BE2C (cell line): Measurements from ENCODE around the gene PAFAH2.

Experiments used
- DNase-seq: peaks from one replicate; pipeline ENCODE4 v3.0.0-alpha.2; 2020
- H3K27me3 ChIP-seq: fragments of 250-450 bp; sonication (Bioruptor Pico); 2 replicates; pipeline ENCODE4 v1.5.1; 2020; ENCODE audit warnings: mild to moderate bottlenecking
- H3K36me3 ChIP-seq: fragments of 250-450 bp; sonication (Bioruptor Pico); 2 replicates; pipeline ENCODE4 v1.5.1; 2020; ENCODE audit warnings: mild to moderate bottlenecking
- H3K4me1 ChIP-seq: fragments of 250-450 bp; sonication (Bioruptor Pico); 2 replicates; pipeline ENCODE4 v1.5.1; 2020
- H3K4me3 ChIP-seq: 2 replicates; pipeline ENCODE4 v1.5.1; 2011; ENCODE audit warnings: low read depth, low read length
- H3K9me3 ChIP-seq: fragments of 250-450 bp; sonication (Bioruptor Pico); 2 replicates; pipeline ENCODE4 v1.5.1; 2020
- TF ChIP-seq, protein P1 (sequence below): IDR thresholded peaks from 2 replicates; pipeline ENCODE4 v1.5.1; 2012; ENCODE audit warnings: mild to moderate bottlenecking, low read depth, low read length

Gene PAFAH2

DNA sequence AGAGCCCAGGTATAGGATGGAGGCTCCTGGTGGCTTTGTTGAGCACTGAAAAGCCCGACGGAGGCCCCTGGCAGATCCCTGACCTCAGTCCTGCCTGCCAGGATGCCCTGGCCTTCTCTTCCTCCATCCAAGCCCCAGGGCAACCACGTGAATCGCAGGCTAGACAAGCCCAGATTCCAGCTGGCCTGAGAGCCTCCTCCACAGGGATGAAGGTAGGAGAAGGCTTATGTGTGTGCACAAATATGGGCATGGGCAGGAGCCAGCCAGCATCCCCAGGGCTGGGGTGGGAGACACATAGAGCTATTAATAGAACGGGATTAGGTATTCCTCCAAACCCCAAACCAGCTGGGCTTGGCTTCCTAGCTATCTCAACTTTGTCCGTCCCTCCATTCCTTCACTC, 19.7 kb upstream of the PAFAH2 start:
- TF ChIP-seq, protein P1, sequence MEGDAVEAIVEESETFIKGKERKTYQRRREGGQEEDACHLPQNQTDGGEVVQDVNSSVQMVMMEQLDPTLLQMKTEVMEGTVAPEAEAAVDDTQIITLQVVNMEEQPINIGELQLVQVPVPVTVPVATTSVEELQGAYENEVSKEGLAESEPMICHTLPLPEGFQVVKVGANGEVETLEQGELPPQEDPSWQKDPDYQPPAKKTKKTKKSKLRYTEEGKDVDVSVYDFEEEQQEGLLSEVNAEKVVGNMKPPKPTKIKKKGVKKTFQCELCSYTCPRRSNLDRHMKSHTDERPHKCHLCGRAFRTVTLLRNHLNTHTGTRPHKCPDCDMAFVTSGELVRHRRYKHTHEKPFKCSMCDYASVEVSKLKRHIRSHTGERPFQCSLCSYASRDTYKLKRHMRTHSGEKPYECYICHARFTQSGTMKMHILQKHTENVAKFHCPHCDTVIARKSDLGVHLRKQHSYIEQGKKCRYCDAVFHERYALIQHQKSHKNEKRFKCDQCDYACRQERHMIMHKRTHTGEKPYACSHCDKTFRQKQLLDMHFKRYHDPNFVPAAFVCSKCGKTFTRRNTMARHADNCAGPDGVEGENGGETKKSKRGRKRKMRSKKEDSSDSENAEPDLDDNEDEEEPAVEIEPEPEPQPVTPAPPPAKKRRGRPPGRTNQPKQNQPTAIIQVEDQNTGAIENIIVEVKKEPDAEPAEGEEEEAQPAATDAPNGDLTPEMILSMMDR, result no peak
- no peak for DNase-seq
- no peaks in the 10 kb centered on the region for H3K4me1 ChIP-seq
- H3K36me3 ChIP-seq, result no peaks in the 10 kb centered on the region
- H3K9me3 ChIP-seq, result no peaks in the 10 kb centered on the region
- no peaks in the 10 kb centered on the region for H3K27me3 ChIP-seq
- H3K4me3 ChIP-seq, result no peak overlapping the region

DNA sequence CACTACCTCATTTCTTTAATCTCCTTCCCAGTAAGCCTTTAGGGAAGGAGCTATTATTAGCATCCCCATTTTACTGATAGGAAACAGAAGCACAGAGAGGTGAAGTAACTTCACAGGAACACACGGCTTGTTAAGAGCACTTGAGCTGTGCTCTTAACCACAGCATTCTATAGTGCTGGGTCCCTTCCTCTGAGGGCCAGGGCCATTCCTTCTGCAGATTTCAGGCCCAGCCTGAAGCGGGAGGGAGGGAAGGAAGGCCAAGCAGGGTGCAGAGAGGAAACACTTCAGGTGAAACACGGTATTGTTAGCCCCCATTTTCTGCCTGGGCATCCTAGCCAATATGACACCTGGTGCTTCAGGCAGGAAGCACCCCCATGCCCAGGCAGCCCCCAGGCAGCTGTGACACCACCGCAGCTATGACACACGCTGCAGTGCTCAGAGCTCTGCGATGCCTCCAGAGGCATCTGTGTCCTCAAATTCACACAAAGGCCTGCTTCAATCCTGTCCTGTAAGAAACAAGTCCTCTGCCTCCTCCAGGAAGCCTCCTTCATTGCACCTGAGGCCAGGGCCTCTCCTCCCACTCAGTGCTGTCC, 19.2 kb upstream of the PAFAH2 start:
- DNase-seq, result no peak
- TF ChIP-seq, protein P1, result no peak
- no peaks in the 10 kb centered on the region for H3K9me3 ChIP-seq
- H3K4me3 ChIP-seq, result no peak overlapping the region
- H3K27me3 ChIP-seq, result no peaks in the 10 kb centered on the region
- H3K4me1 ChIP-seq, result no peaks in the 10 kb centered on the region
- no peaks in the 10 kb centered on the region for H3K36me3 ChIP-seq

DNA sequence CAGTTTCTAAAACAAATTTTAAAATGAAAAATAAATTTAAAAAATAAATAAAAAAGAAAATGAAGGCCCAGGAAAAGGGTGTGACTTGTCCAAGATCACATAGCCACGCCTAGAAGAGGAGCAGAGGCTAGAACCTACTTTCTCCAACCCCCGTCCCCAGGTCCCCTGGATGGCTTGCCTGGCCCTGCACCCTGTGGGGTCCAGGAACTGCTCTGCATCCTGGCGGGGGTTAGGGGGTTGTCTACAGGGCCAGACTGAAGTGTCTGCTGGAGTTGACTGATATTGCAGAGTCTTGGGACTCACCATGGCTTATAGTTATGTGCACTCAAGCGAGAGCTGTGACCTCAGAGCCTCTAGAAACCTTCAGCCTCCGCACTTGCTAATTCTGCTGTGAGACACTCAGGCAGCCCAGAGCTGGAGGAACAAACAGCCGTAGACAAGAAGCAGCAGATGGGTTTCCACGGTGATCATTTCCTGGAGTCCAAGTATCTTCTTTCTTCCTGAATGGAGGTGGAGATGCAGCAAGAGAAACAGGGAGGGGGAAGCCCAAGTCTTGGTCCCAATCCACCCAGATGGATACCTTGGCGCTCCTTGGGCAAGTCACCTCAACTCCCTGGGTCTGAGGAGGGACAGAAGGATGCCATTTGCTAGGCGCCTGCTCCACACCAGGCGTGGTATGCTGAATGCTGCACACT, 18.5 kb upstream of the PAFAH2 start:
- no peaks in the 10 kb centered on the region for H3K4me1 ChIP-seq
- no peak overlapping the region for H3K4me3 ChIP-seq
- H3K36me3 ChIP-seq, result no peaks in the 10 kb centered on the region
- H3K27me3 ChIP-seq, result no peaks in the 10 kb centered on the region
- H3K9me3 ChIP-seq, result no peaks in the 10 kb centered on the region
- no peak for DNase-seq
- TF ChIP-seq, protein P1, result no peak

DNA sequence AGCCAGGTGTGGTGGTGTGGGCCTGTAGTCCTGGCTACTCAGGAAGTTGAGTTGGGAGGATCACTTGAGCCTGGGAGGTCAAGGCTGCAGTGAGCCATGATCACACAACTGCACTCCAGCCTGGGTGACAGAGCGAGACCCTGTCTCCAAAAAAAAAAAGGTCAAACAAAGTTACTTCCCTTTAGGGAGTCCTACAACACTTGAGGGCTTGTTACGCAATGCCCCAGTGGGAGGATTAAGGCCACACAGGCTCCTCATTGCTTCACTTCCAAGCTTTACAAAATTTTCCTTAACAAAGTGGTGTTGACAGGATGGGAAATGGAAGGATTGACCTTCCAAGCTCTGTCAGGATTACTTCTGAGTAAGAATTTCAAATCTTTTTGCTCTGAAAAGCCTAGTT, 17.5 kb upstream of the PAFAH2 start:
- H3K9me3 ChIP-seq, result no peaks in the 10 kb centered on the region
- H3K4me1 ChIP-seq, result no peaks in the 10 kb centered on the region
- no peak for DNase-seq
- H3K27me3 ChIP-seq, result no peaks in the 10 kb centered on the region
- no peak overlapping the region for H3K4me3 ChIP-seq
- H3K36me3 ChIP-seq, result no peaks in the 10 kb centered on the region
- TF ChIP-seq, protein P1, result no peak

DNA sequence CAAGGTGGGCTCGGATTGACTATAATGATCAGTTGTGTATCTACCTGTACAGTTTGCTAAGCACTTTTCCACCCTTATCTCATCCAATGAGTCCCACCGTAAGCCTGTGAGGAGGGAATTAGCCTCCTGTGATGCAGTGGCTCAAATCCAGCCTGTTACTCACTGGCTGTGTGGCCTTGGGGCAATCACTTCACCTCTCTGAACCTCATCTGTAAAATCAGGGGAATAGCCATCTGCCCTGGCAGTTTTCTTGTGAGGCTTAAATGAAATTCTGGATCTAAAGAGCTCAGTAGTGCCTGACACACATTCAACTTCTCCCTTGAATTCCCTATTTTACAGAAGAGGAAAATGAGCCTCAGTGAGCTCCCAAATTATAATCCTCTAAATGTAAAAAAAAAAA, 16.3 kb upstream of the PAFAH2 start:
- Histone ChIP-seq H3K36me3 (no peaks in the 10 kb centered on the region), H3K4me1 (no peaks in the 10 kb centered on the region), H3K9me3 (no peaks in the 10 kb centered on the region), H3K4me3 (no peak overlapping the region), H3K27me3 (no peaks in the 10 kb centered on the region)
- TF ChIP-seq, protein P1, result no peak
- DNase-seq, result no peak

DNA sequence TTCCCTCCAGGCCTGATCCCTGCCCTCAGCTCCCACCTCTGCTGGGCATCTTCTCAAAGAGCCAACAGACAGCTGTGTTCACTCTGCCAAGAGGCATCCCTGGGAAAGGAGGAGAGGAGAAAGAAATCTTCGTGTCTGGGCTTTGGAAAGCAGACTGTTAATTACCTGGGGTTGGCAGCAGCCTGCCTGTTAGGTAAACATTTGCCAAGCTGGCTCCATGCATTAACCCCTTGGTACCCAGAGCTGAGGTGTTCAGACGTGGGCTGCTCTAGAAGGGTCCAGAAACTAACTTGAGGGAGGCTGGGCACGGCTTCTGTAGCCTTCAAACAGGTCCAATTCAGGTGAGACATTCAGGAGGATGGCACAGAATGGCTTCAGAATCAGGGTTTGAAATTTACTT, 15.0 kb upstream of the PAFAH2 start:
- TF ChIP-seq, protein P1, result no peak
- Histone ChIP-seq H3K27me3 (no peaks in the 10 kb centered on the region), H3K36me3 (no peaks in the 10 kb centered on the region), H3K4me3 (no peak overlapping the region), H3K4me1 (no peaks in the 10 kb centered on the region), H3K9me3 (no peaks in the 10 kb centered on the region)
- DNase-seq, result no peak
